H1 (cell line): ENCODE measurements around the gene GAS7. TPM values are rescaled to one million over a fixed set of nuclear protein-coding genes. Genes with fewer than 3 reads are reported as not detected.

Experiments
- CTCF ChIA-PET: fragments of 300-600 bp; sonication (Branson Sonifier 250); formaldehyde crosslinking; loops from one replicate; lab custom pipeline; 2021; ENCODE audit not compliant: partially characterized antibody; lab: Charles Lee
- POLR2A ChIA-PET: fragments of 300-600 bp; sonication (Branson Sonifier 250); formaldehyde crosslinking; loops from one replicate; lab custom pipeline; 2021; ENCODE audit warnings: inconsistent platforms; ENCODE audit not compliant: partially characterized antibody; lab: Charles Lee
- DNase-seq, 2 experiments: peaks; one replicate each; pipeline versions ENCODE4 v3.0.0 to v3.0.0-alpha.2; 2010 to 2022; ENCODE audit warnings: low spot score in 2 of 2, low read depth in 1 of 2, mixed read lengths in 1 of 2
- FAIRE-seq: peaks from 2 replicates; lab custom pipeline; 2011; peaks lifted over from hg19 to GRCh38; lab: Jason Lieb, UNC
- H2AFZ ChIP-seq: 2 replicates; pipeline ENCODE4 v1.8.1; 2012; ENCODE audit warnings: low read length, inconsistent platforms
- H2AK5ac ChIP-seq: 2 replicates; pipeline ENCODE4 v1.6.1; 2013; ENCODE audit warnings: low read depth, low read length
- H2BK120ac ChIP-seq: replicated peaks from 2 replicates; pipeline ENCODE3; 2013; ENCODE audit warnings: low read depth, low read length, inconsistent platforms
- H2BK12ac ChIP-seq: 2 replicates; pipeline ENCODE4 v1.6.1; 2013; ENCODE audit warnings: low read depth, low read length
- H2BK15ac ChIP-seq: 2 replicates; pipeline ENCODE4 v1.6.1; 2013; ENCODE audit warnings: low read length
- H2BK20ac ChIP-seq: 2 replicates; pipeline ENCODE4 v1.6.1; 2013; ENCODE audit warnings: low read length
- H2BK5ac ChIP-seq: 2 replicates; pipeline ENCODE4 v1.6.1; 2013; ENCODE audit warnings: low read depth, low read length
- H3K14ac ChIP-seq: 2 replicates; pipeline ENCODE4 v1.6.1; 2013; ENCODE audit warnings: inconsistent platforms; ENCODE audit not compliant: insufficient read length
- H3K18ac ChIP-seq: 2 replicates; pipeline ENCODE4 v1.6.1; 2013; ENCODE audit warnings: low read length; ENCODE audit errors: extremely low read depth
- H3K23ac ChIP-seq: 2 replicates; pipeline ENCODE4 v1.6.1; 2013; ENCODE audit warnings: inconsistent platforms; ENCODE audit not compliant: insufficient read length
- H3K23me2 ChIP-seq: 2 replicates; pipeline ENCODE4 v1.6.1; 2013; ENCODE audit warnings: low read depth, low read length
- H3K27ac ChIP-seq: 2 replicates; pipeline ENCODE4 v1.6.1; 2011; ENCODE audit warnings: low read depth, low read length, inconsistent platforms
- H3K27me3 ChIP-seq, 4 experiments: replicated peaks in 1 of 4; 1 replicate in 1 of 4; 2 replicates in 3 of 4; pipeline versions ENCODE4 v1.6.1 to v1.8.1; 2011 to 2013; ENCODE audit warnings: low read length in 3 of 4, mild to moderate bottlenecking in 3 of 4, inconsistent platforms in 2 of 4, mixed read lengths in 2 of 4, moderate library complexity in 1 of 4; ENCODE audit not compliant: control insufficient read depth in 3 of 4, insufficient read depth in 3 of 4; ENCODE audit errors: extremely low read depth in 1 of 4
- H3K36me3 ChIP-seq, 4 experiments: 2 replicates each; pipeline versions ENCODE4 v1.6.1 to v1.8.1; 2011 to 2013; ENCODE audit warnings: mild to moderate bottlenecking in 4 of 4, low read length in 3 of 4, moderate library complexity in 2 of 4, control low read depth in 1 of 4, inconsistent platforms in 1 of 4; ENCODE audit not compliant: insufficient read depth in 4 of 4, control insufficient read depth in 2 of 4
- H3K4ac ChIP-seq: replicated peaks from 2 replicates; pipeline ENCODE3; 2013; ENCODE audit warnings: low read length, low read depth, mixed read lengths, inconsistent platforms; ENCODE audit not compliant: insufficient read length
- H3K4me1 ChIP-seq, 4 experiments: replicated peaks in 1 of 4; 1 replicate in 1 of 4; 2 replicates in 3 of 4; pipeline versions ENCODE4 v1.6.1 to v1.8.1; 2011 to 2013; ENCODE audit warnings: low read length in 3 of 4, inconsistent platforms in 2 of 4, mixed read lengths in 1 of 4; ENCODE audit not compliant: insufficient read depth in 4 of 4, control insufficient read depth in 3 of 4
- H3K4me2 ChIP-seq, 2 experiments: 2 replicates each; pipeline versions ENCODE4 v1.6.1 to v1.8.1; 2011 to 2013; ENCODE audit warnings: low read depth in 2 of 2, low read length in 2 of 2, control low read depth in 1 of 2, inconsistent platforms in 1 of 2, mild to moderate bottlenecking in 1 of 2; ENCODE audit not compliant: insufficient read depth in 1 of 2
- H3K4me3 ChIP-seq, 4 experiments: fragments of 200-600, 300-600 bp in 1 of 4; sonication (generic), shearing (Covaris generic), sonication (Bioruptor Twin) in 1 of 4; 2 replicates each; pipeline versions ENCODE4 v1.5.1 to v1.8.1; 2011 to 2016; ENCODE audit warnings: low read length in 4 of 4, low read depth in 3 of 4, control low read depth in 2 of 4, inconsistent platforms in 2 of 4, mild to moderate bottlenecking in 2 of 4, mixed read lengths in 1 of 4, moderate library complexity in 1 of 4; ENCODE audit not compliant: insufficient read depth in 2 of 4; ENCODE audit errors: extremely low read depth in 1 of 4
- H3K56ac ChIP-seq: replicated peaks from 2 replicates; pipeline ENCODE3; 2013; ENCODE audit warnings: low read depth, mild to moderate bottlenecking, mixed read lengths, low read length, inconsistent platforms; ENCODE audit not compliant: insufficient read length
- H3K79me1 ChIP-seq: 2 replicates; pipeline ENCODE4 v1.6.1; 2013; ENCODE audit warnings: low read depth, low read length, control low read depth
- H3K79me2 ChIP-seq, 2 experiments: 2 replicates each; pipeline versions ENCODE4 v1.6.1 to v1.8.1; 2012 to 2013; ENCODE audit warnings: low read length in 2 of 2, mild to moderate bottlenecking in 2 of 2, inconsistent platforms in 1 of 2; ENCODE audit not compliant: insufficient read depth in 2 of 2, control insufficient read depth in 1 of 2
- H3K9ac ChIP-seq, 4 experiments: replicated peaks in 1 of 4; 1 replicate in 1 of 4; 2 replicates in 3 of 4; pipeline versions ENCODE4 v1.6.1 to v1.8.1; 2011 to 2013; ENCODE audit warnings: low read depth in 3 of 4, low read length in 3 of 4, control low read depth in 2 of 4, mild to moderate bottlenecking in 2 of 4, moderate library complexity in 2 of 4, inconsistent platforms in 1 of 4; ENCODE audit errors: extremely low read depth in 1 of 4
- H3K9me3 ChIP-seq, 2 experiments: 2 replicates each; pipeline versions ENCODE4 v1.6.1 to v1.8.1; 2012 to 2013; ENCODE audit warnings: mild to moderate bottlenecking in 2 of 2, moderate library complexity in 2 of 2, control low read depth in 1 of 2, inconsistent platforms in 1 of 2, low read depth in 1 of 2, low read length in 1 of 2, mixed read lengths in 1 of 2; ENCODE audit not compliant: insufficient read depth in 2 of 2
- H4K20me1 ChIP-seq, 2 experiments: replicated peaks in 1 of 2; 2 replicates each; pipeline versions ENCODE3 to v1.8.1; 2011 to 2013; ENCODE audit warnings: inconsistent platforms in 2 of 2, low read length in 2 of 2, mild to moderate bottlenecking in 1 of 2; ENCODE audit not compliant: insufficient read depth in 2 of 2, control insufficient read depth in 1 of 2
- H4K5ac ChIP-seq: 2 replicates; pipeline ENCODE4 v1.6.1; 2013; ENCODE audit warnings: low read length, low read depth, mixed read lengths, inconsistent platforms; ENCODE audit not compliant: insufficient read length
- H4K8ac ChIP-seq: 2 replicates; pipeline ENCODE4 v1.8.0; 2013; ENCODE audit warnings: mild to moderate bottlenecking, moderate library complexity, low read length, inconsistent platforms; ENCODE audit not compliant: insufficient read depth; ENCODE audit errors: extremely low read depth
- H4K91ac ChIP-seq: replicated peaks from 2 replicates; pipeline ENCODE3; 2013; ENCODE audit warnings: low read length, mixed read lengths, inconsistent platforms; ENCODE audit not compliant: insufficient read length
- NANOG ChIP-seq: IDR thresholded peaks from 2 replicates; pipeline ENCODE4 v1.6.1; 2011; ENCODE audit warnings: low read length, low read depth, mild to moderate bottlenecking, inconsistent platforms; ENCODE audit not compliant: insufficient read depth, poor library complexity, severe bottlenecking
- SAP30 ChIP-seq: fragments of 300-600 bp; sonication (generic); IDR thresholded peaks from 2 replicates; pipeline ENCODE4 v1.7.1; 2012; ENCODE audit warnings: low read length, moderate library complexity, mild to moderate bottlenecking, inconsistent platforms; ENCODE audit not compliant: insufficient read depth, insufficient replicate concordance
- WGBS, 2 experiments: shearing (Covaris generic) in 1 of 2; methylation state at CpG; one replicate each; pipeline versions ENCODE4 v1.1.6 to v1.1.7; 2013 to 2015; ENCODE audit warnings: low lambda C conversion rate in 2 of 2, mixed read lengths in 2 of 2, inconsistent platforms in 1 of 2, low coverage in 1 of 2, missing lambda C conversion rate in 1 of 2; ENCODE audit not compliant: insufficient replicate concordance in 2 of 2, insufficient coverage in 1 of 2, insufficient read length in 1 of 2; ENCODE audit errors: extremely low coverage in 1 of 2, missing lambda C conversion rate in 1 of 2; 5-methylcytosine and 5-hydroxymethylcytosine counted together
- polyA plus RNA-seq, 7 experiments: library from polyadenylated mRNA; depleted of rRNA in 3 of 7; stranded (reverse) in 5 of 7; unstranded in 2 of 7; fragments of >200 nt in 5 of 7; fragments of 200-250 nt in 2 of 7; gene quantifications; 1 replicate in 5 of 7; 2 replicates in 1 of 7; 4 replicates in 1 of 7; pipeline versions ENCODE4 v1.2.1 to v1.2.3, GENCODE V29; 2011 to 2013; ENCODE audit warnings: missing spikeins in 2 of 7, mixed read lengths in 2 of 7
- total RNA-seq: library from RNA; stranded (reverse); fragmentation: NEBNext Ultra II Directional; extraction: Animal tissue kit (Norgen Biotek cat#: 25700); gene quantifications from 2 replicates; pipeline ENCODE4 v1.2.1, GENCODE V29; 2021

GAS7 gene
- total and polyA plus RNA-seq, 2 of the 8 experiments (the other 6 are each of a cell fraction or from before 2014, with no cell fraction given): 5.0 to 14.5 TPM

- no peak overlapping the region for H4K91ac ChIP-seq
- H2BK12ac ChIP-seq: no peak overlapping the region
- H3K27ac ChIP-seq: no peak overlapping the region
- no peak overlapping the region for H3K9ac ChIP-seq
- no peak overlapping the region for H2BK5ac ChIP-seq
- DNase-seq: no peak
- no peak for FAIRE-seq
- no peaks in the 10 kb centered on the region for H3K79me1 ChIP-seq
- no peak overlapping the region for H3K23ac ChIP-seq
- H3K4ac ChIP-seq: no peak overlapping the region
- H2AFZ ChIP-seq: no peak overlapping the region
- H4K8ac ChIP-seq: no peak overlapping the region
- H2AK5ac ChIP-seq: no peak overlapping the region
- peaks cover 0 to 5% (median 3%) of the 10 kb centered on the region in 4 experiments; a peak in 5 of 7 replicates for H3K4me1 ChIP-seq
- H3K18ac ChIP-seq: no peak overlapping the region
- H3K4me2 ChIP-seq: no peak overlapping the region
- no peak overlapping the region for H3K4me3 ChIP-seq
- no peak overlapping the region for H4K5ac ChIP-seq
- H2BK120ac ChIP-seq: no peak overlapping the region
- H3K36me3 ChIP-seq: no peaks in the 10 kb centered on the region
- POLR2A ChIA-PET: no interaction called here
- H3K79me2 ChIP-seq: no peaks in the 10 kb centered on the region
- TF ChIP-seq NANOG (no peak), SAP30 (no peak)
- H3K56ac ChIP-seq: no peak overlapping the region
- no peak overlapping the region for H2BK20ac ChIP-seq
- no peaks in the 10 kb centered on the region for H3K27me3 ChIP-seq
- H3K23me2 ChIP-seq: no peaks in the 10 kb centered on the region
- H4K20me1 ChIP-seq: no peaks in the 10 kb centered on the region
- H3K14ac ChIP-seq: no peak overlapping the region
- no peak overlapping the region for H2BK15ac ChIP-seq
- WGBS, 2 experiments: 98% methylated on average over 3 of the region's 3 CpGs; no CpG with 5 or more reads in 1 of the 2 experiments
- H3K9me3 ChIP-seq: peaks cover 0 to 2% of the 10 kb centered on the region in 2 experiments; a peak in 2 of 4 replicates
- CTCF ChIA-PET: interaction anchor here (0.9 to 1.2 kb wide), 3 partner anchors 13 to 82 kb away, joined by 3 to 4 read pairs (median 4); no protein-coding TSS in a partner anchor
These were observed 133.9 kb downstream of the GAS7 start for GRCh38 chr17:10064536-10064935.
